ENCODE data around the gene MFAP3L.

DNA sequence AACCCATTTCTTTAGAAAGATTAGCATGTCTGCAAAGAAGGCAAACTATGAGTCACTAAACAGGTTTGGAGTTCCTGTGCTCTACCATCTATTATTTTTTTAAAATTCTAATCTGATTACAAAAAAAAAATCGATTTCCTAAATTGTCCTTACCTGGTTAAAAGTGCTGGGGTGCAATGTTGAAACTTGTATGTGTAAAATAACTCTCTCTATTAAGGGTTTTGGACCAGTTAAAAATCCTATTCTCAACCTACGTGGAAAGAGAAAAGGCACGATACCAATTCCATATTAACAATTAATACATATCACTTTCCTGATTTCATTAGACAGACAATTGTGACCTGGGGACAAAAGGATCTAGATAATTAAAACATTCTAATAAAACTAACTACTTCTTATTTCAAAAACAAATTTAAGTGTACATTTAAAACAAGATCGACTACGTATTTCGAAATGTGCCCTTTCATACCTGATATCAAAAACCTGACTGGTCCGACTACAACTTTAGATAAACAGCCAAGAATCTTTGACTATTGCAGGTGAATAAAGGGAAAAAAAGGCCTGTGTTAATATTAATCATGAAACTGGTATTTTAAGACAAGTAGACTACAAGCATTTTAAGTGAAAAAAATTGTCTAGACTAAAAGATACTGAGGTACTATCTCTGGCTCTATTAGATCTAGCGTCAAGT, 42.4 kb upstream of the MFAP3L start:
- no peak for TF ChIP-seq POLR2A (IDR thresholded peaks at IDR 0.05)
- TF ChIP-seq, protein P1, sequence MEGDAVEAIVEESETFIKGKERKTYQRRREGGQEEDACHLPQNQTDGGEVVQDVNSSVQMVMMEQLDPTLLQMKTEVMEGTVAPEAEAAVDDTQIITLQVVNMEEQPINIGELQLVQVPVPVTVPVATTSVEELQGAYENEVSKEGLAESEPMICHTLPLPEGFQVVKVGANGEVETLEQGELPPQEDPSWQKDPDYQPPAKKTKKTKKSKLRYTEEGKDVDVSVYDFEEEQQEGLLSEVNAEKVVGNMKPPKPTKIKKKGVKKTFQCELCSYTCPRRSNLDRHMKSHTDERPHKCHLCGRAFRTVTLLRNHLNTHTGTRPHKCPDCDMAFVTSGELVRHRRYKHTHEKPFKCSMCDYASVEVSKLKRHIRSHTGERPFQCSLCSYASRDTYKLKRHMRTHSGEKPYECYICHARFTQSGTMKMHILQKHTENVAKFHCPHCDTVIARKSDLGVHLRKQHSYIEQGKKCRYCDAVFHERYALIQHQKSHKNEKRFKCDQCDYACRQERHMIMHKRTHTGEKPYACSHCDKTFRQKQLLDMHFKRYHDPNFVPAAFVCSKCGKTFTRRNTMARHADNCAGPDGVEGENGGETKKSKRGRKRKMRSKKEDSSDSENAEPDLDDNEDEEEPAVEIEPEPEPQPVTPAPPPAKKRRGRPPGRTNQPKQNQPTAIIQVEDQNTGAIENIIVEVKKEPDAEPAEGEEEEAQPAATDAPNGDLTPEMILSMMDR (IDR thresholded peaks at IDR 0.05), result no peak
